GM10266 (cell line): ENCODE data around the gene PTPRE.

Experiments
- DNase-seq: peaks from one replicate; pipeline ENCODE4 v3.0.0; 2012; ENCODE audit errors: extremely low spot score
- TF ChIP-seq, protein P1 (sequence below): IDR thresholded peaks from 2 replicates; pipeline ENCODE4 v1.5.1; 2012; ENCODE audit warnings: mild to moderate bottlenecking, low read depth; ENCODE audit not compliant: control insufficient read depth, insufficient read depth; ENCODE audit errors: missing control alignments

Gene PTPRE

DNA sequence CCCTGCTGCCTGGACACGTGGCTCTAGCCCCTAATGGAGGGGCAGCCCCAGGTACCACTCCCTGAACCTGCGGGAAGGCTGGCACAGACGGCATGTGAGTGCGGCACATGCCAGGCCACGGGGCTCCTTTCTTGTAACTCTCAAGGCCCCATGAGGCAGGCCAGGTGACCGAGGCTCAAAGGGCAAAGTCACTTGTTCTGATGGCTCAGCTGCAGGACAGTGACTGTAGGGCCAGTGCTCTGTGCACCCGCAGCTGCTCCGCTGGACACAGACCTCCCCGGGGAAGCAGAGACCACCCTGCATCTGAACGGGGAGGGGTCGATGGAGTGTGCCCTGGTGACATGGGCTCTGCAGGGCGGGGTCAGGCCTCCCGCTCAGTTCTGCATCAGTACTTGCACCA lies 55.3 kb downstream of the PTPRE start:
- DNase-seq, result no peak
- TF ChIP-seq, protein P1, sequence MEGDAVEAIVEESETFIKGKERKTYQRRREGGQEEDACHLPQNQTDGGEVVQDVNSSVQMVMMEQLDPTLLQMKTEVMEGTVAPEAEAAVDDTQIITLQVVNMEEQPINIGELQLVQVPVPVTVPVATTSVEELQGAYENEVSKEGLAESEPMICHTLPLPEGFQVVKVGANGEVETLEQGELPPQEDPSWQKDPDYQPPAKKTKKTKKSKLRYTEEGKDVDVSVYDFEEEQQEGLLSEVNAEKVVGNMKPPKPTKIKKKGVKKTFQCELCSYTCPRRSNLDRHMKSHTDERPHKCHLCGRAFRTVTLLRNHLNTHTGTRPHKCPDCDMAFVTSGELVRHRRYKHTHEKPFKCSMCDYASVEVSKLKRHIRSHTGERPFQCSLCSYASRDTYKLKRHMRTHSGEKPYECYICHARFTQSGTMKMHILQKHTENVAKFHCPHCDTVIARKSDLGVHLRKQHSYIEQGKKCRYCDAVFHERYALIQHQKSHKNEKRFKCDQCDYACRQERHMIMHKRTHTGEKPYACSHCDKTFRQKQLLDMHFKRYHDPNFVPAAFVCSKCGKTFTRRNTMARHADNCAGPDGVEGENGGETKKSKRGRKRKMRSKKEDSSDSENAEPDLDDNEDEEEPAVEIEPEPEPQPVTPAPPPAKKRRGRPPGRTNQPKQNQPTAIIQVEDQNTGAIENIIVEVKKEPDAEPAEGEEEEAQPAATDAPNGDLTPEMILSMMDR, result no peak

DNA sequence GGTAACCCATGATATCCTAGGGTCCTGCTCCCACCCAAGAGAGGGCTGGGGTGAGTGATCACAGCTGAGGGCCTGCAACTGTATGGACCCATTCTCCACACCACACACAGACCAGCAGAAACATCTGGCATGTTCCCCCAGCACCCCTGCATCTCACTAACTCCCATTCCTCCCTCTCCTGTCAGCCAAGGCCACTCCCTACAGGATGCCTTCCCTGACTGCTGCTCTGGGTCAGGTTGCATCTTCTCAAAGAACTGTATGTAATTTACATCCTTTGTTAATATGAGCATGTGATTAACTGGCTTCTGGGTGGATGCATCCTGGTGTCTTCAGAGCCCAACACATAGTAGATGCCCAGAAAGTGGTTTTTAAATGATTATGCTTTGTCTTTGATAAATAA lies 56.2 kb downstream of the PTPRE start:
- DNase-seq, result no peak

GRCh38 chr10:127964621-127965020 lies 57.7 kb downstream of the PTPRE start:
- DNase-seq, result no peak
- TF ChIP-seq, protein P1, result no peak

More for the DNA sequence above, 56.2 kb downstream of the PTPRE start:
- TF ChIP-seq, protein P1, result no peak

GRCh38 chr10:127966875-127967274 lies 60.0 kb downstream of the PTPRE start:
- TF ChIP-seq, protein P1, result no peak

GRCh38 chr10:127968027-127968441 lies 61.1 kb downstream of the PTPRE start:
- TF ChIP-seq, protein P1, result no peak
- DNase-seq, result no peak

More at GRCh38 chr10:127966875-127967274, 60.0 kb downstream of the PTPRE start:
- no peak for DNase-seq

DNA sequence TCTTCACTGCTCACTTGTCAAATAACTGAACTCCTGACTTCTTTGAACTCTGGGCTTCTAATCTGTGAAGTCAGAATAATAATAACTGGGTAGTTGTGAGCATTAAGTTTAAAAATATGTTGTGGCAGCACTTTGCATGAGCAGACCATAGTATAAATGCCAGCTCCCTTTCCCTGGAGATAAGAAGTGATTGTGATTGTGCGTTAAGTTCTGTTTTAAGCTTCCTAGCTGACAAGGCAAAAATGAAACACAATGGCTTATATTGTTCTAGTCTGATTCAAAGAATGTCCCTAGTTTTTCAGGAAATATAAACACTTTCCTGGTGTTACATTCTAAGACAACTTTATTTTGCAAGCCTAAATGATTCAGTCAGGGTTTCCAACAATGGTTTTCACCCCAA lies 61.8 kb downstream of the PTPRE start:
- TF ChIP-seq, protein P1, result no peak
- DNase-seq, result no peak

GRCh38 chr10:127971101-127971946 lies 64.4 kb downstream of the PTPRE start:
- TF ChIP-seq, protein P1, result no peak
- no peak for DNase-seq
